ENCODE data around the gene NQO1.

NQO1 gene

GRCh38 chr16:69707920-69708683 is 18.3 kb downstream of the NQO1 start:
- no peak overlapping the region for H3K4me3 ChIP-seq (ENCODE audit: low read depth, low read length)

GRCh38 chr16:69706975-69707340 is 19.4 kb downstream of the NQO1 start:
- no peak overlapping the region for H3K4me3 ChIP-seq (ENCODE audit: low read depth, low read length)

- H3K4me3 ChIP-seq (ENCODE audit: low read depth, low read length), result no peak overlapping the region
Observed at GRCh38 chr16:69706256-69706974, 19.9 kb downstream of the NQO1 start.

GRCh38 chr16:69703638-69704037 is 22.7 kb downstream of the NQO1 start:
- no peak overlapping the region for H3K4me3 ChIP-seq (ENCODE audit: low read depth, low read length)

GRCh38 chr16:69701866-69702265 is 24.5 kb downstream of the NQO1 start:
- H3K4me3 ChIP-seq (ENCODE audit: low read depth, low read length), result no peak overlapping the region

GRCh38 chr16:69701452-69701851 is 24.9 kb downstream of the NQO1 start:
- no peak overlapping the region for H3K4me3 ChIP-seq (ENCODE audit: low read depth, low read length)

GRCh38 chr16:69699915-69700314 is 26.4 kb downstream of the NQO1 start:
- no peak overlapping the region for H3K4me3 ChIP-seq (ENCODE audit: low read depth, low read length)

GRCh38 chr16:69698404-69698803 is 28.0 kb downstream of the NQO1 start:
- H3K4me3 ChIP-seq (ENCODE audit: low read depth, low read length), result no peak overlapping the region

- no peak overlapping the region for H3K4me3 ChIP-seq (ENCODE audit: low read depth, low read length)
Observed at GRCh38 chr16:69693916-69694315, 32.4 kb downstream of the NQO1 start.

- no peak overlapping the region for H3K4me3 ChIP-seq (ENCODE audit: low read depth, low read length)
Observed at GRCh38 chr16:69691980-69692911, 34.1 kb downstream of the NQO1 start.

- H3K4me3 ChIP-seq (ENCODE audit: low read depth, low read length), result no peak overlapping the region
Observed at GRCh38 chr16:69688589-69688988, 37.8 kb downstream of the NQO1 start.

GRCh38 chr16:69680358-69680757 is 46.0 kb downstream of the NQO1 start:
- no peak overlapping the region for H3K4me3 ChIP-seq (ENCODE audit: low read depth, low read length)

- H3K4me3 ChIP-seq (ENCODE audit: low read depth, low read length), result no peak overlapping the region
Observed at GRCh38 chr16:69672998-69673713, 53.2 kb downstream of the NQO1 start.

- H3K4me3 ChIP-seq (ENCODE audit: low read depth, low read length), result no peak overlapping the region
Observed at GRCh38 chr16:69672315-69672997, 53.9 kb downstream of the NQO1 start.

GRCh38 chr16:69669577-69669976 is 56.8 kb downstream of the NQO1 start:
- no peak overlapping the region for H3K4me3 ChIP-seq (ENCODE audit: low read depth, low read length)

- no peak overlapping the region for H3K4me3 ChIP-seq (ENCODE audit: low read depth, low read length)
Observed at GRCh38 chr16:69663846-69664245, 62.5 kb downstream of the NQO1 start.

- no peak overlapping the region for H3K4me3 ChIP-seq (ENCODE audit: low read depth, low read length)
Observed at GRCh38 chr16:69662901-69663300, 63.5 kb downstream of the NQO1 start.

- no peak overlapping the region for H3K4me3 ChIP-seq (ENCODE audit: low read depth, low read length)
Observed at GRCh38 chr16:69660166-69660565, 66.2 kb downstream of the NQO1 start.

All from iPS-11a (cell line).